RWPE2 (cell line): Measurements from ENCODE around the gene WDR70.
"Not testable (repeated sequence)": the region's sequence is repeated elsewhere in the genome, so short reads cannot be mapped to it uniquely, and the experiment has no call there.

ENCODE experiments used
- ATAC-seq: fragments of 200-7000 bp; cut with Tn5 transposase; 3 replicates; pipeline ENCODE4 v1.9.1; 2021; ENCODE audit warnings: low read depth
- DNase-seq: peaks from one replicate; pipeline ENCODE4 v3.0.0-alpha.2; 2020; ENCODE audit warnings: low spot score
- H3K27ac ChIP-seq: fragments of 450-650 bp; 2 replicates; pipeline ENCODE4 v1.5.1; 2017; ENCODE audit warnings: mild to moderate bottlenecking; ENCODE audit not compliant: poor library complexity, severe bottlenecking
- H3K27me3 ChIP-seq: fragments of 250-450 bp; sonication (Bioruptor Pico); 2 replicates; pipeline ENCODE4 v1.5.1; 2021; ENCODE audit warnings: mild to moderate bottlenecking, moderate library complexity; ENCODE audit not compliant: insufficient read depth, poor library complexity, severe bottlenecking
- H3K36me3 ChIP-seq: fragments of 250-450 bp; sonication (Bioruptor Pico); 2 replicates; pipeline ENCODE4 v1.5.1; 2020; ENCODE audit warnings: low read depth, mild to moderate bottlenecking, moderate library complexity
- H3K4me1 ChIP-seq: fragments of 250-450 bp; sonication (Bioruptor Pico); 2 replicates; pipeline ENCODE4 v1.5.1; 2021; ENCODE audit warnings: mild to moderate bottlenecking, moderate library complexity; ENCODE audit not compliant: insufficient read depth, poor library complexity, severe bottlenecking
- H3K4me3 ChIP-seq: fragments of 250-450 bp; sonication (Bioruptor Pico); 2 replicates; pipeline ENCODE4 v1.5.1; 2021; ENCODE audit warnings: mild to moderate bottlenecking, moderate library complexity; ENCODE audit not compliant: severe bottlenecking
- H3K9me3 ChIP-seq: fragments of 250-450 bp; sonication (Bioruptor Pico); 2 replicates; pipeline ENCODE4 v1.5.1; 2021; ENCODE audit warnings: mild to moderate bottlenecking, moderate library complexity; ENCODE audit not compliant: severe bottlenecking
- TF ChIP-seq, protein P1 (sequence below): fragments of 450-650 bp; IDR thresholded peaks from one replicate; pipeline ENCODE4 v1.5.1; 2017; ENCODE audit warnings: mild to moderate bottlenecking, moderate library complexity; ENCODE audit not compliant: poor library complexity, severe bottlenecking

The WDR70 gene

DNA sequence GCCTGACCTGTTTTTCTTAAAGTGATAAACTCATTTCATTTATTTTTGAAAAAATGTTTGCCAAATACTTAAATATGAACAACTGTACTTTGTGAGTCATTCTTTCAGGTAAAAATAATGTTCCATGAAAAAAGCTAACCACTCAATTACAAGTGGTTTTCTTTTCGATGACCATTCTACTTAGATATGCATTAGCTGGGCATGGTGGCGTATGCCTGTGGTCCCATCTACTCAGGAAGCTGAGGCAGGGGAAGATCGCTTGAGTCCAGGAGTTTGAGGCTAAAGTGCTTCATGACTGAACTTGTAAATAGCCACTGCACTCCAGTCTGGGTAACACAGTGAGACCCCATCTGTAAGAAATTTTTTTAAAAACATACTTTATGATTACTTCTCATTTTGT is 4.0 kb upstream of the WDR70 start:
- Histone ChIP-seq H3K4me3 (no peak overlapping the region), H3K9me3 (no peaks in the 10 kb centered on the region), H3K36me3 (no peaks in the 10 kb centered on the region), H3K27me3 (no peaks in the 10 kb centered on the region), H3K4me1 (peaks cover 9% of the 10 kb centered on the region), H3K27ac (no peak overlapping the region)
- no peak for DNase-seq
- no peak for ATAC-seq
- TF ChIP-seq, protein P1, sequence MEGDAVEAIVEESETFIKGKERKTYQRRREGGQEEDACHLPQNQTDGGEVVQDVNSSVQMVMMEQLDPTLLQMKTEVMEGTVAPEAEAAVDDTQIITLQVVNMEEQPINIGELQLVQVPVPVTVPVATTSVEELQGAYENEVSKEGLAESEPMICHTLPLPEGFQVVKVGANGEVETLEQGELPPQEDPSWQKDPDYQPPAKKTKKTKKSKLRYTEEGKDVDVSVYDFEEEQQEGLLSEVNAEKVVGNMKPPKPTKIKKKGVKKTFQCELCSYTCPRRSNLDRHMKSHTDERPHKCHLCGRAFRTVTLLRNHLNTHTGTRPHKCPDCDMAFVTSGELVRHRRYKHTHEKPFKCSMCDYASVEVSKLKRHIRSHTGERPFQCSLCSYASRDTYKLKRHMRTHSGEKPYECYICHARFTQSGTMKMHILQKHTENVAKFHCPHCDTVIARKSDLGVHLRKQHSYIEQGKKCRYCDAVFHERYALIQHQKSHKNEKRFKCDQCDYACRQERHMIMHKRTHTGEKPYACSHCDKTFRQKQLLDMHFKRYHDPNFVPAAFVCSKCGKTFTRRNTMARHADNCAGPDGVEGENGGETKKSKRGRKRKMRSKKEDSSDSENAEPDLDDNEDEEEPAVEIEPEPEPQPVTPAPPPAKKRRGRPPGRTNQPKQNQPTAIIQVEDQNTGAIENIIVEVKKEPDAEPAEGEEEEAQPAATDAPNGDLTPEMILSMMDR = no peak

DNA sequence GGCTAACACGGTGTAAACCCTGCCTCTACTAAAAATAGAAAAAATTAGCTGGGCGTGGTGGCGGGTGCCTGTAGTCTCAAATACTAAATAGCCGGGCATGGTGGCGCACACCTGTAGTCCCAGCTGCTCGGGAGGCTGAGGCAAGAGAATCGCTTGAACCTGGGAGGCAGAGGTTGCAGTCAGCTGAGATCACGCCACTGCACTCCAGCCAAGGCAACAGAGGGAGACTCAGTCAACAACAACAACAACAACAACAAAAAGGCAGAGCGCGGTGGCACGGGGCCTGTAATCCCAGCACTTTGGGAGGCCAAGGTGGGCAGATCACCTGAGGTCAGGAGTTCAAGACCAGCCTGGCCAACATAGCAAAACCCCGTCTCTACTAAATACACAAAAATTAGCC is 1.1 kb upstream of the WDR70 start:
- not testable (repeated sequence) for H3K4me3 ChIP-seq, H3K27me3 ChIP-seq, DNase-seq, H3K9me3 ChIP-seq, H3K4me1 ChIP-seq, H3K27ac ChIP-seq, ATAC-seq
- H3K36me3 ChIP-seq = peaks cover 19% of the 10 kb centered on the region

DNA sequence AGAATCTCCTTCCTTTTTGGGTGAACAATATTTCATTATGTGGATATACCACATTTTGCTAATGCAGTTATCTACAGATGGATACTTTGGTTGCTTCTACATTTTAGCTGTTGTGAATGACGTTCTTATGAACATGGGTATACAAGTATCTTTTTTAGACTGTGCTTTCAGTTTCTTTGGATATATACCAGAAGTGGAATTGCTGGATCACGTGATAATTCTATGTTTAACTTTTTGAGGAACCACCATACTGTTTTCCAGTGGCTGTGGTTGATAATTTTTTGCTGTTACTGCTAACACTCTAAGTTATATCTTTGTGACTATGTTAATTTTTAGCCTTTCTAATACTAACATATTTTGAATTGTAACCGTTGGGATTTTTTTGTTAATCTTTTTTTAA is 12.5 kb downstream of the WDR70 start:
- no peaks in the 10 kb centered on the region for H3K27me3 ChIP-seq
- no peak overlapping the region for H3K27ac ChIP-seq
- H3K36me3 ChIP-seq = peaks cover 49% of the 10 kb centered on the region
- TF ChIP-seq, protein P1 = no peak
- H3K4me3 ChIP-seq = no peak overlapping the region
- DNase-seq = no peak
- no peaks in the 10 kb centered on the region for H3K4me1 ChIP-seq
- no peaks in the 10 kb centered on the region for H3K9me3 ChIP-seq
- ATAC-seq = no peak

DNA sequence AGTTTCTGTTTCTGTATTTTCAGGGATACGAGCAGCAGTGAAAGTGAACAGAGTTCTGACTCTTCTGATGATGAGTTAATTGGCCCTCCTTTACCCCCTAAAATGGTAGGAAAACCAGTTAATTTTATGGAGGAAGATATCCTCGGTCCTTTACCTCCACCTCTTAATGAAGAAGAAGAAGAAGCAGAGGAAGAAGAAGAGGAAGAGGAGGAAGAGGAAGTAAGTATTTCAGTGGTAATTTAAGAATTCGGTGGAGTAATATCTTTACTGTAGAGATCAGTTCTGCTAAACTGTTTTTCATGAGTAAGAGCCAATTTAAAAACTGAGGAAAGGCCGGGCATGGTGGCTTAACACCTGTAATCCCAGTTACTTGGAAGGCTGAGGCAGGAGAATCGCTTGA is 17.2 kb downstream of the WDR70 start:
- Histone ChIP-seq H3K27me3 (no peaks in the 10 kb centered on the region), H3K27ac (no peak overlapping the region), H3K36me3 (peaks cover 63% of the 10 kb centered on the region), H3K9me3 (no peaks in the 10 kb centered on the region), H3K4me1 (no peaks in the 10 kb centered on the region), H3K4me3 (no peak overlapping the region)
- no peak for ATAC-seq
- TF ChIP-seq, protein P1 = no peak
- DNase-seq = no peak

DNA sequence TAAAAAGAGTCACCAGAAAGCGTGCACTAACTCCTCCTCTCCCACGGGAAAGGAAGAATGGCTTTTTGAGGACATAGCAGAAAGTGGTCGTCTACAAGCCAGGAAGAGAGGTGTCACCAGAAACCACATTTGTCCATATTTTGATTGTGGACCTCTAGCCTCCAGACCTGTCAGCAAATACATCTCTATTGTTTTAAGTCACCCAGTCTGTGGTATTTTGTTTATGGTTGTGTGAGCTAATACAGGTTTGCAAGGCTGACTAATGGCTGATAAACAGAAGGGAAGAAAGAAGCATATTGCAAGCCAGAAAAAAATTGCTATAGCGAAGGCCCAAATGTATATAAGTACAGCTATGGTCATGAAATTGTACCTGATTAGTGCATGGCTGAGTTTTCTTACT is 21.4 kb downstream of the WDR70 start:
- DNase-seq (no peak), ATAC-seq (no peak)
- TF ChIP-seq, protein P1 = no peak
- Histone ChIP-seq H3K9me3 (no peaks in the 10 kb centered on the region), H3K4me3 (no peak overlapping the region), H3K27ac (no peak overlapping the region), H3K36me3 (peaks cover 56% of the 10 kb centered on the region), H3K4me1 (no peaks in the 10 kb centered on the region), H3K27me3 (no peaks in the 10 kb centered on the region)
